Kidney (tissue), 22 donors: ENCODE data around the gene PPM1N. TPM values are rescaled to one million over a fixed set of nuclear protein-coding genes. Genes with fewer than 3 reads are reported as not detected.

Experiments used
- DNase-seq, 5 donors: peaks; one replicate each; pipeline ENCODE4 v3.0.0-alpha.2; 2013 to 2020
- FAIRE-seq: peaks from 2 replicates; lab custom pipeline; 2012; peaks lifted over from hg19 to GRCh38; lab: Jason Lieb, UNC
- H3K27ac ChIP-seq, 2 donors: one replicate each; pipeline ENCODE4 v1.7.0; 2013; ENCODE audit warnings: low read depth in 2 of 2, low read length in 2 of 2, inconsistent platforms in 1 of 2
- H3K27me3 ChIP-seq: one replicate; pipeline ENCODE4 v1.7.1; 2013; ENCODE audit warnings: low read length, inconsistent platforms; ENCODE audit not compliant: control insufficient read depth, insufficient read depth
- H3K36me3 ChIP-seq, 3 donors: one replicate each; pipeline versions ENCODE4 v1.7.0 to v1.7.1; 2013; ENCODE audit warnings: low read length in 3 of 3, control low read depth in 1 of 3, inconsistent platforms in 1 of 3; ENCODE audit not compliant: insufficient read depth in 3 of 3, control insufficient read depth in 2 of 3
- H3K4me1 ChIP-seq, 3 donors: one replicate each; pipeline versions ENCODE4 v1.7.0 to v1.7.1; 2013; ENCODE audit warnings: low read length in 3 of 3, inconsistent platforms in 1 of 3, low read depth in 1 of 3; ENCODE audit not compliant: control insufficient read depth in 2 of 3, insufficient read depth in 2 of 3
- H3K4me3 ChIP-seq, 3 donors: one replicate each; pipeline versions ENCODE4 v1.7.0 to v1.8.1; 2013; ENCODE audit warnings: low read length in 3 of 3, control low read depth in 1 of 3, inconsistent platforms in 1 of 3
- H3K9ac ChIP-seq, 3 donors: one replicate each; pipeline versions ENCODE4 v1.7.0 to v1.7.1; 2013; ENCODE audit warnings: low read length in 3 of 3, control low read depth in 1 of 3, inconsistent platforms in 1 of 3
- H3K9me3 ChIP-seq, 3 donors: one replicate each; pipeline versions ENCODE4 v1.7.0 to v1.7.1; 2013; ENCODE audit warnings: low read length in 3 of 3, control low read depth in 1 of 3, inconsistent platforms in 1 of 3; ENCODE audit not compliant: control insufficient read depth in 2 of 3, insufficient read depth in 1 of 3
- intact Hi-C: fragments of 100-400 bp; cut with DNase I; formaldehyde crosslinking; loops from one replicate; pipeline ENCODE4 v1.11.1; 2022
- long read RNA-seq, 10 donors: library from polyadenylated mRNA in 1 of 10; unstranded in 1 of 10; transcript quantifications; one replicate each; pipeline ENCODE4 v2.0.0 and lab custom pipeline, GENCODE V29; 2021 to 2026
- polyA plus RNA-seq: library from polyadenylated mRNA; stranded (reverse); fragments of 350-450 nt; fragmentation: Illumina TruSeq; extraction: RNeasy Lipid Tissue Mini Kit (QIAGEN cat#74804); gene quantifications from one replicate; pipeline ENCODE4 v1.2.3, GENCODE V29; 2014; ENCODE audit warnings: low read depth, low replicate concordance; ENCODE audit not compliant: insufficient read depth
- total RNA-seq: library from RNA; stranded (reverse); fragmentation: NEBNext Ultra II Directional; extraction: Animal tissue kit (Norgen Biotek cat#: 25700); gene quantifications from one replicate; pipeline ENCODE4 v1.2.1, GENCODE V29; 2021
- TF ChIP-seq, protein P1 (sequence below): IDR thresholded peaks from 3 replicates; pipeline ENCODE4 v1.5.1; 2012; ENCODE audit warnings: mild to moderate bottlenecking, moderate library complexity, borderline replicate concordance; ENCODE audit not compliant: insufficient read depth; ENCODE audit errors: extremely low read depth
- donor health status: control.
- donor health status: control.
- donor health status: control.
- donor health status: control.
- donor health status: control.
- donor health status: DM: yes; HTN: yes; CAD: no.
- donor health status: Normal renal cell carcinoma (clear cell type).

The PPM1N gene, protein sequence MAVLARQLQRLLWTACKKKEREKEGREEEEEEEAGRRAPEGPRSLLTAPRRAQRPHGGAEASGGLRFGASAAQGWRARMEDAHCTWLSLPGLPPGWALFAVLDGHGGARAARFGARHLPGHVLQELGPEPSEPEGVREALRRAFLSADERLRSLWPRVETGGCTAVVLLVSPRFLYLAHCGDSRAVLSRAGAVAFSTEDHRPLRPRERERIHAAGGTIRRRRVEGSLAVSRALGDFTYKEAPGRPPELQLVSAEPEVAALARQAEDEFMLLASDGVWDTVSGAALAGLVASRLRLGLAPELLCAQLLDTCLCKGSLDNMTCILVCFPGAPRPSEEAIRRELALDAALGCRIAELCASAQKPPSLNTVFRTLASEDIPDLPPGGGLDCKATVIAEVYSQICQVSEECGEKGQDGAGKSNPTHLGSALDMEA
- total RNA-seq (2.2 TPM), polyA plus RNA-seq (0.69 TPM)
- long read RNA-seq, donor 1: 0 reads
- long read RNA-seq, donor 2: 0 reads
- long read RNA-seq, donor 3: 0 reads
- long read RNA-seq, donor 4: 0 reads
- long read RNA-seq, donor 5: 0 reads
- long read RNA-seq, donor 6: 0 reads
- long read RNA-seq, donor 7, partial matches to known transcripts: 3 of 6 reads
- long read RNA-seq, donor 7, other reads (novel, unspliced or antisense): 2 of 6 reads
- long read RNA-seq, donor 8: 0 reads
- long read RNA-seq, donor 9: 0 reads
- long read RNA-seq, donor 10: 0 reads

DNA sequence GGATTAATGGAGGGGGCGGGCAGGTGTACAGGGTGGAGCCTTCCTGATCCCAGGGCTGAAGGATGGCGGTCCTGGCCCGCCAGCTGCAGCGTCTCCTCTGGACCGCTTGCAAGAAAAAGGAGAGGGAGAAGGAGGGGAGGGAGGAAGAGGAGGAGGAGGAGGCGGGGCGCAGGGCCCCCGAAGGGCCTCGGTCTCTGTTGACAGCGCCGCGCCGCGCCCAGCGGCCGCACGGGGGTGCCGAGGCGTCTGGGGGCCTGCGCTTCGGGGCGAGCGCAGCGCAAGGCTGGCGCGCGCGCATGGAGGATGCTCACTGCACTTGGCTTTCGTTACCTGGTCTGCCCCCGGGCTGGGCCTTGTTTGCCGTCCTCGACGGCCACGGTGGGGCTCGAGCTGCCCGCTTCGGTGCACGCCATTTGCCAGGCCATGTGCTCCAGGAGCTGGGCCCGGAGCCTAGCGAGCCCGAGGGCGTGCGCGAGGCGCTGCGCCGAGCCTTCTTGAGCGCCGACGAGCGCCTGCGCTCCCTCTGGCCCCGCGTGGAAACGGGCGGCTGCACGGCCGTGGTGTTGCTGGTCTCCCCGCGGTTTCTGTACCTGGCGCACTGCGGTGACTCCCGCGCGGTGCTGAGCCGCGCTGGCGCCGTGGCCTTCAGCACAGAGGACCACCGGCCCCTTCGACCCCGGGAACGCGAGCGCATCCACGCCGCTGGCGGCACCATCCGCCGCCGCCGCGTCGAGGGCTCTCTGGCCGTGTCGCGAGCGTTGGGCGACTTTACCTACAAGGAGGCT is at the start of gene PPM1N:
TSS of gene PPM1N (plus strand) at position 33 of the 785 bp plus-strand sequence. CDS start at position 63, 30 bp downstream.
- H3K4me3 ChIP-seq: peak within 1 kb of the TSS in 2 of 3 donors; percentile 39 to 47
- no peak within 1 kb of the TSS for H3K9ac ChIP-seq
- H3K27ac ChIP-seq: no peak within 1 kb of the TSS
- intact Hi-C loops: no loop called here
- H3K27me3 ChIP-seq: peaks cover 20% of the 10 kb centered on the region
- peaks cover 0 to 19% (median 0%) of the 10 kb centered on the region in 3 donors for H3K4me1 ChIP-seq
- no peak for FAIRE-seq
- no peaks in the 10 kb centered on the region for H3K36me3 ChIP-seq
- TF ChIP-seq, protein P1, sequence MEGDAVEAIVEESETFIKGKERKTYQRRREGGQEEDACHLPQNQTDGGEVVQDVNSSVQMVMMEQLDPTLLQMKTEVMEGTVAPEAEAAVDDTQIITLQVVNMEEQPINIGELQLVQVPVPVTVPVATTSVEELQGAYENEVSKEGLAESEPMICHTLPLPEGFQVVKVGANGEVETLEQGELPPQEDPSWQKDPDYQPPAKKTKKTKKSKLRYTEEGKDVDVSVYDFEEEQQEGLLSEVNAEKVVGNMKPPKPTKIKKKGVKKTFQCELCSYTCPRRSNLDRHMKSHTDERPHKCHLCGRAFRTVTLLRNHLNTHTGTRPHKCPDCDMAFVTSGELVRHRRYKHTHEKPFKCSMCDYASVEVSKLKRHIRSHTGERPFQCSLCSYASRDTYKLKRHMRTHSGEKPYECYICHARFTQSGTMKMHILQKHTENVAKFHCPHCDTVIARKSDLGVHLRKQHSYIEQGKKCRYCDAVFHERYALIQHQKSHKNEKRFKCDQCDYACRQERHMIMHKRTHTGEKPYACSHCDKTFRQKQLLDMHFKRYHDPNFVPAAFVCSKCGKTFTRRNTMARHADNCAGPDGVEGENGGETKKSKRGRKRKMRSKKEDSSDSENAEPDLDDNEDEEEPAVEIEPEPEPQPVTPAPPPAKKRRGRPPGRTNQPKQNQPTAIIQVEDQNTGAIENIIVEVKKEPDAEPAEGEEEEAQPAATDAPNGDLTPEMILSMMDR: no peak
- no peaks in the 10 kb centered on the region for H3K9me3 ChIP-seq
- DNase-seq: peak in 4 of 5 donors; percentile 20 to 84 (median 56)

DNA sequence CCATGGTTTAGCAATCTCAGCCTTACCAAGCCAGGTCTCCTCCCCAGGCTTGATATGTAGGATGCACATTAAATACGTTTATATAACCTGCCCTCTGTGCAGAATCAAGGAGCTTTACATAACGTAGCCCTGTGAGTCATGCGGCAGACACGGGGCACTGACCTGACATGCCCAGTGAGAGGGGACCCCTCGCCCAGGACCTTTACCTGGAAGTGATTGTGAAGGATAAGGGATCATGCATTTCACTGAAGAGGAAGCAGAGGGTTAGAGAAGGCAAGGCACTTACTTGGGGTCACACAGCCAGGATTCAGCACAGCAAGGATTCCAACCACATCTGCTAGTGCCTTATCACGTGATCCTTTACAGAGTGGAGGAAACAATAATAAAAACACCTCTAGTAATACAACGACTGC is 49.4 kb upstream of the PPM1N start:
- no peak overlapping the region for H3K4me3 ChIP-seq
- DNase-seq (no peak), FAIRE-seq (no peak)
- no peaks in the 10 kb centered on the region for H3K36me3 ChIP-seq
- H3K27me3 ChIP-seq: no peaks in the 10 kb centered on the region
- H3K27ac ChIP-seq: no peak overlapping the region
- H3K4me1 ChIP-seq: peaks cover 0 to 11% (median 5%) of the 10 kb centered on the region in 3 donors
- peak overlapping the region in 1 of 3 donors; percentile 51 for H3K9ac ChIP-seq
- intact Hi-C loops: no loop called here
- no peaks in the 10 kb centered on the region for H3K9me3 ChIP-seq
- TF ChIP-seq, protein P1: no peak

DNA sequence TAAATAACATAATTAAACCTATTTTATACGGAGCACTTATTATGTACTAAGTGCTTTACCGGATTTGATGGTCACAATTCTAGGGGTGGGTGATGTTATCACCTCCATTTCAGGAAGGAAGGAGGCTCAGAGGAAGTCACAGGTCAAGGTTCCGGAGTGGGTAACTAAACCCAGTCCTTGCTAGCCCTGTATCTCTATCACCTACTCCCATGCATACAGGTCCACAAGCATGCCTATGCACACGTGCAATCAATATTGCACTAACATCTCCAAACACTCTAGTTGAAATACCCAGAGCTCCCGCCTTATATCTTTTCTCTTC is 48.3 kb upstream of the PPM1N start:
- peak overlapping the region in 2 of 3 donors; percentile 61 to 86 for H3K9ac ChIP-seq
- H3K9me3 ChIP-seq: no peaks in the 10 kb centered on the region
- H3K4me1 ChIP-seq: peaks cover 0 to 6% (median 0%) of the 10 kb centered on the region in 3 donors
- H3K27me3 ChIP-seq: no peaks in the 10 kb centered on the region
- no peak for FAIRE-seq
- TF ChIP-seq, protein P1: no peak
- no peaks in the 10 kb centered on the region for H3K36me3 ChIP-seq
- DNase-seq: no peak
- intact Hi-C loops: no loop called here
- H3K27ac ChIP-seq: peak overlapping the region in 1 of 2 donors; percentile 22
- peak overlapping the region; percentile 53 to 78 (median 73) for H3K4me3 ChIP-seq
